Measurements from ENCODE around the gene THSD7A. TPM values are rescaled to one million over a fixed set of nuclear protein-coding genes. Genes with fewer than 3 reads are reported as not detected.

THSD7A gene
- total and polyA plus RNA-seq, 8 donors, result 3.7 to 20.8 (median 17.8) TPM

DNA sequence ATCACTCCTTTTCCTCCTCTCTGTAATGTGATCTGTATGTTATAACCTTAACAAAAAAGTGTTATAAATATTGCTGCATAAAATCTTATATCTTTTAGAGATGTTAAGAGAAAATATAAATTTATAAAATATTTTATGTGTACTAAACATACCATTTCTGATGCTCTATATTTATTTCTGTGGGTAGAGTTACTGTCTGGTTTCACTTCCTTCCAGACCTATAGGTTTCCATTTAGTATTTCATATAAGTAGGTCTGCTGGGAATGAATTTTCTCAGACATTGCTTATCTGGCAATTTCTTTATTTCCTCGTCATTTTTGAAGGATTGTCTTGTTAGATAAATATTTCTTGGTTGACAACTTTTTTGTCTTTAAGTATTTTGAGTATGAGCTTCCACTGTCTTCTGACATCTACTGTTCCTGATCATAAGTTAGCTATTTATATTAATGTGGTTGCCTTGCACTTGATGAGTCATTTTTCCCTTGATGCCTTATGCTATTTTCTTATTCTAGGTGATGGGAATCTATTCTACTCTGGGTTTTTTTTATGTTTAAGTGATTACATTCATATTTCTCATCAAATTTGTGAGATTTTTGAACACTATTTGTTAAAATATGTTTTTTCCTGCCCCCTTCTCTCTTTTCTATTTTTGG is 11.2 kb upstream of the THSD7A start:
- Histone ChIP-seq H3K4me3 (no peak overlapping the region), H3K27me3 (no peaks in the 10 kb centered on the region), H3K27ac (no peak overlapping the region), H3K9me3 (no peaks in the 10 kb centered on the region), H3K4me1 (no peaks in the 10 kb centered on the region), H3K36me3 (no peaks in the 10 kb centered on the region)
- TF ChIP-seq, protein P1, sequence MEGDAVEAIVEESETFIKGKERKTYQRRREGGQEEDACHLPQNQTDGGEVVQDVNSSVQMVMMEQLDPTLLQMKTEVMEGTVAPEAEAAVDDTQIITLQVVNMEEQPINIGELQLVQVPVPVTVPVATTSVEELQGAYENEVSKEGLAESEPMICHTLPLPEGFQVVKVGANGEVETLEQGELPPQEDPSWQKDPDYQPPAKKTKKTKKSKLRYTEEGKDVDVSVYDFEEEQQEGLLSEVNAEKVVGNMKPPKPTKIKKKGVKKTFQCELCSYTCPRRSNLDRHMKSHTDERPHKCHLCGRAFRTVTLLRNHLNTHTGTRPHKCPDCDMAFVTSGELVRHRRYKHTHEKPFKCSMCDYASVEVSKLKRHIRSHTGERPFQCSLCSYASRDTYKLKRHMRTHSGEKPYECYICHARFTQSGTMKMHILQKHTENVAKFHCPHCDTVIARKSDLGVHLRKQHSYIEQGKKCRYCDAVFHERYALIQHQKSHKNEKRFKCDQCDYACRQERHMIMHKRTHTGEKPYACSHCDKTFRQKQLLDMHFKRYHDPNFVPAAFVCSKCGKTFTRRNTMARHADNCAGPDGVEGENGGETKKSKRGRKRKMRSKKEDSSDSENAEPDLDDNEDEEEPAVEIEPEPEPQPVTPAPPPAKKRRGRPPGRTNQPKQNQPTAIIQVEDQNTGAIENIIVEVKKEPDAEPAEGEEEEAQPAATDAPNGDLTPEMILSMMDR (IDR thresholded peaks at IDR 0.05), result no peak
- intact Hi-C loops (cut with DNase I), result no loop called here
- DNase-seq (no peak), ATAC-seq (no peak)

DNA sequence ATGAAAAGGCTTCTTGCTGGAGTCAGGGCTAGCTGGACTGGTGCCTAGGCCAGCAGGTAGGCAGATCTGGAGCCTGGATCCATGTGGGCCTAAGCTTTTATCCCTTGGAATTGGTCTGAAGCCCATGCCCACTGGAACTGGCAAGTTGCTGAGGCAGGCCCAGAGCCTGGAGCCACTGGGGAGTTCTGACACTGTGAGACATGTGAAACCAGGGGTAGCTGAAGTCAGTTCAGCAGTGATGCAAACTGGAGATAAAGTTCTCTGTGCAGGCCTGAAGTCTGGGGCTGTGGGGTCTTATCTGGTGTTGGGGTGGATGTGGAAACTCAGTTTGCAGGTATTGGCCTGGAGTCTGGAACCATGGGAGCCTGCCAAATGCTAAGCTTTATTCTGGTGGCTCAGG is 9.7 kb upstream of the THSD7A start:
- Histone ChIP-seq H3K27ac (no peak overlapping the region), H3K4me3 (no peak overlapping the region), H3K27me3 (no peaks in the 10 kb centered on the region), H3K4me1 (no peaks in the 10 kb centered on the region), H3K36me3 (no peaks in the 10 kb centered on the region), H3K9me3 (no peaks in the 10 kb centered on the region)
- no peak for ATAC-seq
- intact Hi-C loops (cut with DNase I), result no loop called here
- TF ChIP-seq, protein P1 (IDR thresholded peaks at IDR 0.05), result no peak
- no peak for DNase-seq

DNA sequence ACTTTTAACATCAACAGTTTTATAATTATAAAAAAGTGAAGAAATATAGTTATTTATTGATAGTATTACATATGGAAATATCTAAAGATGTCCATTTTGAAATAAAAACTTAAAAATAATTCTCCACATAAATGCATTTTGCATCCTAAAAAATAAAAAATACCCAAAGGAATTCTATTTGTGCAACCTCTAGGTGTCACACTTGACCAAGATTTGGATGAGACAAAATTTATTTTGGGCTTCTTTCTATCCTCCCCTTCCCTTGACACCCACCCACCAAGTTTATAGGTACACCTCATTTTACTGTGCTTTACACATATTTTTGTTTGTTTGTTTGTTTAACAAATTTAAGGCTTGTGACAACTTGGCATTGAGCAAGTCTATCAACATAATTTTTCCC is 3.3 kb upstream of the THSD7A start:
- TF ChIP-seq, protein P1 (IDR thresholded peaks at IDR 0.05), result no peak
- ATAC-seq, result no peak
- Histone ChIP-seq H3K27me3 (peaks cover 0 to 28% of the 10 kb centered on the region in 2 donors), H3K36me3 (no peaks in the 10 kb centered on the region), H3K4me3 (no peak overlapping the region), H3K4me1 (peaks cover 0 to 10% of the 10 kb centered on the region in 2 donors), H3K9me3 (no peaks in the 10 kb centered on the region), H3K27ac (no peak overlapping the region)
- no peak for DNase-seq
- intact Hi-C loops (cut with DNase I), result no loop called here

DNA sequence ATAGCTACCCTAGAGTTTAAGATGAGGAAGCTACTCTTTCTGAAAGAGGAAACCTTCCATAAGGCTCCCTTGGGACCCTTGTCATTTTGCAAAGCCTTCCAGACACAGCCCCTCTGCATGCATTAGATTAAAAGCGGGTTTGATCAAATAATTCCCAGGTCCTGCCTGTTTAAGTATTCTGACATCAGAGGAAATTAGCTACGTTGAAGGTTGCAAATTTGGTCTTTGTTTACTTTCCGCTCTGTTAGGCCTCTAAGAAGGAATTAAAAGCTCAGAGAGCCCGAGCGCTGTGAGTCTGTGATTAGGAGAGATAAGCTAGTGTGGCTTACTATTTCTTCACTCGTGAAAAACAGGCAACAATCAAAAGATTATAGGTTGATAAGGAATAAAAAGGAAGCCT is 1.4 kb upstream of the THSD7A start:
- TF ChIP-seq, protein P1 (IDR thresholded peaks at IDR 0.05), result no peak
- H3K4me1 ChIP-seq, result peaks cover 0 to 10% of the 10 kb centered on the region in 2 donors
- intact Hi-C loops (cut with DNase I), result no loop called here
- peaks cover 0 to 28% of the 10 kb centered on the region in 2 donors for H3K27me3 ChIP-seq
- no peak for ATAC-seq
- H3K9me3 ChIP-seq, result no peaks in the 10 kb centered on the region
- no peak for DNase-seq
- no peaks in the 10 kb centered on the region for H3K36me3 ChIP-seq
- no peak overlapping the region for H3K27ac ChIP-seq
- H3K4me3 ChIP-seq, result no peak overlapping the region

GRCh38 chr7:11831156-11831735 is 752 bp downstream of the THSD7A start:
- TF ChIP-seq, protein P1 (IDR thresholded peaks at IDR 0.05), result no peak
- peak; percentile 64 for ATAC-seq
- H3K4me1 ChIP-seq, result peaks cover 0 to 10% of the 10 kb centered on the region in 2 donors
- H3K4me3 ChIP-seq, result peak overlapping the region; percentile 37 to 40
- DNase-seq, result peak in 2 of 4 donors; percentile 62 to 67
- peaks cover 0 to 28% of the 10 kb centered on the region in 2 donors for H3K27me3 ChIP-seq
- H3K36me3 ChIP-seq, result no peaks in the 10 kb centered on the region
- H3K9me3 ChIP-seq, result no peaks in the 10 kb centered on the region
- intact Hi-C loops (cut with DNase I), result no loop called here
- peak overlapping the region in 1 of 2 donors; percentile 65 for H3K27ac ChIP-seq
